Loucy (cell line): ENCODE data around the gene C1orf94.

Experiments
- H2AFZ ChIP-seq: fragments of 200-600 bp; sonication (generic); 2 replicates; pipeline ENCODE4 v1.6.0; 2016; ENCODE audit warnings: antibody characterized with exemption, mild to moderate bottlenecking, low read length, moderate library complexity
- H3F3A ChIP-seq: fragments of 200-600 bp; 2 replicates; pipeline ENCODE4 v1.6.0; 2016; ENCODE audit warnings: antibody characterized with exemption, low read depth, mild to moderate bottlenecking
- H3K27me3 ChIP-seq: fragments of 200-600 bp; sonication (generic); 2 replicates; pipeline ENCODE4 v1.6.1; 2014; ENCODE audit warnings: low read length, mild to moderate bottlenecking; ENCODE audit not compliant: insufficient read depth, poor library complexity, severe bottlenecking
- H3K36me3 ChIP-seq: fragments of 200-600 bp; sonication (generic); 2 replicates; pipeline ENCODE4 v1.6.1; 2016; ENCODE audit warnings: low read length; ENCODE audit not compliant: insufficient read depth
- H3K4me1 ChIP-seq: fragments of 200-600 bp; sonication (generic); 2 replicates; pipeline ENCODE4 v1.5.1; 2014; ENCODE audit warnings: low read length, mild to moderate bottlenecking; ENCODE audit not compliant: insufficient read depth, poor library complexity, severe bottlenecking
- H3K4me2 ChIP-seq: fragments of 200-600 bp; sonication (generic); 2 replicates; pipeline ENCODE4 v1.6.0; 2014; ENCODE audit warnings: antibody characterized with exemption, low read length, low read depth, mild to moderate bottlenecking; ENCODE audit not compliant: poor library complexity, severe bottlenecking
- H3K4me3 ChIP-seq: fragments of 200-600 bp; sonication (generic); 2 replicates; pipeline ENCODE4 v1.5.1; 2014; ENCODE audit warnings: low read length, mild to moderate bottlenecking, mixed read lengths; ENCODE audit not compliant: poor library complexity, severe bottlenecking
- H3K79me2 ChIP-seq: fragments of 200-600 bp; sonication (generic); 2 replicates; pipeline ENCODE4 v1.6.1; 2014; ENCODE audit warnings: low read length; ENCODE audit not compliant: insufficient read depth
- H3K9ac ChIP-seq: fragments of 200-600 bp; sonication (generic); 2 replicates; pipeline ENCODE4 v1.6.0; 2014; ENCODE audit warnings: mild to moderate bottlenecking, low read depth, low read length, moderate library complexity; ENCODE audit not compliant: poor library complexity, severe bottlenecking
- H3K9me2 ChIP-seq: fragments of 200-600 bp; sonication (generic); replicated peaks from 2 replicates; pipeline ENCODE4 v1.6.1; 2016; ENCODE audit warnings: low read depth, low read length, mixed read lengths
- H3K9me3 ChIP-seq: fragments of 200-600 bp; sonication (generic); 2 replicates; pipeline ENCODE4 v1.6.1; 2014; ENCODE audit warnings: mild to moderate bottlenecking, antibody characterized with exemption, low read length, low read depth; ENCODE audit not compliant: insufficient read depth
- H4K20me1 ChIP-seq: fragments of 200-600 bp; sonication (generic); 2 replicates; pipeline ENCODE4 v1.6.0; 2014; ENCODE audit warnings: antibody characterized with exemption, low read length, mild to moderate bottlenecking; ENCODE audit not compliant: insufficient read depth, poor library complexity, severe bottlenecking
- CTCF ChIP-seq: fragments of 200-600 bp; sonication (generic); conservative IDR thresholded peaks from 2 replicates; pipeline ENCODE4 v1.5.1; 2014; ENCODE audit warnings: mild to moderate bottlenecking, antibody characterized with exemption, low read length
- EZH2phosphoT487 ChIP-seq: fragments of 200-600 bp; IDR thresholded peaks from 2 replicates; pipeline ENCODE4 v1.6.1; 2018; ENCODE audit warnings: antibody characterized with exemption, mild to moderate bottlenecking, moderate library complexity, borderline replicate concordance

C1orf94 gene

GRCh38 chr1:34245967-34246366, 69.3 kb downstream of the C1orf94 start:
- Histone ChIP-seq H2AFZ (no peak overlapping the region), H3K36me3 (no peaks in the 10 kb centered on the region), H3K27me3 (no peaks in the 10 kb centered on the region), H3K9me3 (no peaks in the 10 kb centered on the region), H3K79me2 (no peaks in the 10 kb centered on the region), H3K4me1 (no peaks in the 10 kb centered on the region), H3K4me2 (no peak overlapping the region), H4K20me1 (no peaks in the 10 kb centered on the region), H3K4me3 (no peak overlapping the region), H3F3A (no peaks in the 10 kb centered on the region), H3K9me2 (no peaks in the 10 kb centered on the region), H3K9ac (no peak overlapping the region)
- no peak for TF ChIP-seq EZH2phosphoT487
- TF ChIP-seq CTCF = no peak

GRCh38 chr1:34250342-34250741, 73.6 kb downstream of the C1orf94 start:
- Histone ChIP-seq H3K4me3 (no peak overlapping the region), H3K4me1 (no peaks in the 10 kb centered on the region), H4K20me1 (no peaks in the 10 kb centered on the region), H3K4me2 (no peak overlapping the region), H3K27me3 (no peaks in the 10 kb centered on the region), H3K9me3 (no peaks in the 10 kb centered on the region), H3F3A (no peaks in the 10 kb centered on the region), H3K9me2 (no peaks in the 10 kb centered on the region), H3K9ac (no peak overlapping the region), H3K36me3 (no peaks in the 10 kb centered on the region), H3K79me2 (no peaks in the 10 kb centered on the region), H2AFZ (no peak overlapping the region)
- no peak for TF ChIP-seq CTCF
- TF ChIP-seq EZH2phosphoT487 = no peak

- Histone ChIP-seq H3K27me3 (no peaks in the 10 kb centered on the region), H3K9me3 (no peaks in the 10 kb centered on the region), H2AFZ (no peak overlapping the region), H4K20me1 (no peaks in the 10 kb centered on the region), H3K4me2 (no peak overlapping the region), H3K9ac (no peak overlapping the region), H3K4me3 (no peak overlapping the region), H3K36me3 (no peaks in the 10 kb centered on the region), H3K4me1 (no peaks in the 10 kb centered on the region), H3K79me2 (no peaks in the 10 kb centered on the region), H3K9me2 (no peaks in the 10 kb centered on the region), H3F3A (no peaks in the 10 kb centered on the region)
- TF ChIP-seq CTCF (no peak), EZH2phosphoT487 (no peak)
Measured at GRCh38 chr1:34262023-34262853, 85.5 kb downstream of the C1orf94 start.
